H1 (cell line): ENCODE data around the gene TEX264. TPM values are rescaled to one million over a fixed set of nuclear protein-coding genes. Genes with fewer than 3 reads are reported as not detected.

Experiments used
- MAFK ChIP-seq: IDR thresholded peaks from 2 replicates; pipeline ENCODE4 v1.6.1; 2012; ENCODE audit warnings: low read depth, mild to moderate bottlenecking, improper control_type of control experiment, low read length
- MAX ChIP-seq: IDR thresholded peaks from 2 replicates; pipeline ENCODE4 v1.6.1; 2012; ENCODE audit warnings: inconsistent platforms
- RFX5 ChIP-seq: IDR thresholded peaks from 2 replicates; pipeline ENCODE4 v1.6.1; 2011; ENCODE audit warnings: low read depth, low read length, improper control_type of control experiment, borderline replicate concordance
- polyA plus RNA-seq, 7 experiments: library from polyadenylated mRNA; depleted of rRNA in 3 of 7; stranded (reverse) in 5 of 7; unstranded in 2 of 7; fragments of >200 nt in 5 of 7; fragments of 200-250 nt in 2 of 7; gene quantifications; 1 replicate in 5 of 7; 2 replicates in 1 of 7; 4 replicates in 1 of 7; pipeline versions ENCODE4 v1.2.1 to v1.2.3, GENCODE V29; 2011 to 2013; ENCODE audit warnings: missing spikeins in 2 of 7, mixed read lengths in 2 of 7
- total RNA-seq: library from RNA; stranded (reverse); fragmentation: NEBNext Ultra II Directional; extraction: Animal tissue kit (Norgen Biotek cat#: 25700); gene quantifications from 2 replicates; pipeline ENCODE4 v1.2.1, GENCODE V29; 2021
- TF ChIP-seq, protein P1 (sequence below): IDR thresholded peaks from 2 replicates; pipeline ENCODE4 v1.6.1; 2011; ENCODE audit warnings: low read length, improper control_type of control experiment

Gene TEX264
- total and polyA plus RNA-seq, 2 of the 8 experiments (the other 6 are each of a cell fraction or from before 2014, with no cell fraction given): 11.2 to 35.6 TPM

DNA sequence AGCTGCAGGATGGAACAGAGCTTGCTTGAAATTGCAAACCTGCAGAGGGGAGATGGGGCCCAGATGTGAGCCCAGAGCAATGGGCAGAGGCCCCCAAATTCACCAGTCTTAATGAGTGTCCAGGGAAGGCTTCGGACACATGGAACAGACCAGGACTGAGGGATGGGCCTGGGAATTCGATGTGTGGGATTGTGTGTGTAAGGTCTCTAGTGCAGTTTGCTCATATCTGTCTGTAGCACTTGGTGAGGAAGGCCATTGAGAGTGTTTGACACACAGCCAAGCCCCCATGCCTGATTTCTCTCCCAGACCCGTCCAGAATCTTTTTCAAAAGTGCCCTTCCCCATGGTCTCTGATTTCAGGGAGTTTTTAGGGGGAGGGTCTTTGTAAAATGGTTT lies 17.2 kb downstream of the TEX264 start (continued):
- TF ChIP-seq, protein P1, sequence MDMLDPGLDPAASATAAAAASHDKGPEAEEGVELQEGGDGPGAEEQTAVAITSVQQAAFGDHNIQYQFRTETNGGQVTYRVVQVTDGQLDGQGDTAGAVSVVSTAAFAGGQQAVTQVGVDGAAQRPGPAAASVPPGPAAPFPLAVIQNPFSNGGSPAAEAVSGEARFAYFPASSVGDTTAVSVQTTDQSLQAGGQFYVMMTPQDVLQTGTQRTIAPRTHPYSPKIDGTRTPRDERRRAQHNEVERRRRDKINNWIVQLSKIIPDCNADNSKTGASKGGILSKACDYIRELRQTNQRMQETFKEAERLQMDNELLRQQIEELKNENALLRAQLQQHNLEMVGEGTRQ: no peak
- TF ChIP-seq RFX5 (no peak), MAFK (no peak), MAX (no peak)
